Mesothelial cell of epicardium (in vitro differentiated cells): Measurements from ENCODE around the gene OR7A5. TPM values are rescaled to one million over a fixed set of nuclear protein-coding genes. Genes with fewer than 3 reads are reported as not detected.
"Not testable (repeated sequence)": the region's sequence is repeated elsewhere in the genome, so short reads cannot be mapped to it uniquely, and the experiment has no call there.

ENCODE experiments used
- DNase-seq, 2 experiments: peaks; one replicate each; pipeline ENCODE4 v3.0.0; 2021; ENCODE audit warnings: low spot score in 2 of 2; ENCODE audit not compliant: unreplicated experiment in 2 of 2
- H3K27ac Mint-ChIP-seq: 2 replicates; pipeline ENCODE4 v1.8.0; 2021; ENCODE audit warnings: mixed read lengths
- H3K27me3 Mint-ChIP-seq: 2 replicates; pipeline ENCODE4 v1.8.0; 2021; ENCODE audit warnings: low read depth, mixed read lengths
- H3K36me3 Mint-ChIP-seq: 2 replicates; pipeline ENCODE4 v1.8.0; 2021; ENCODE audit warnings: mixed read lengths
- H3K4me1 Mint-ChIP-seq: 2 replicates; pipeline ENCODE4 v1.8.0; 2021; ENCODE audit warnings: mixed read lengths
- H3K4me3 Mint-ChIP-seq: 2 replicates; pipeline ENCODE4 v1.8.0; 2021; ENCODE audit warnings: mild to moderate bottlenecking, moderate library complexity, mixed read lengths
- H3K9me3 Mint-ChIP-seq: 2 replicates; pipeline ENCODE4 v1.8.0; 2021; ENCODE audit warnings: mixed read lengths
- total RNA-seq: library from RNA; stranded (reverse); gene quantifications from 3 replicates; pipeline ENCODE4 v1.2.1, GENCODE V29; 2021
- TF ChIP-seq, protein P1 (sequence below): fragments of 200-600 bp; sonication (generic); IDR thresholded peaks from one replicate; pipeline ENCODE4 v1.5.0; 2021; ENCODE audit warnings: antibody characterized with exemption; ENCODE audit not compliant: unreplicated experiment

The OR7A5 gene
- total RNA-seq, 1 donor from 2014 or later, result not detected

DNA sequence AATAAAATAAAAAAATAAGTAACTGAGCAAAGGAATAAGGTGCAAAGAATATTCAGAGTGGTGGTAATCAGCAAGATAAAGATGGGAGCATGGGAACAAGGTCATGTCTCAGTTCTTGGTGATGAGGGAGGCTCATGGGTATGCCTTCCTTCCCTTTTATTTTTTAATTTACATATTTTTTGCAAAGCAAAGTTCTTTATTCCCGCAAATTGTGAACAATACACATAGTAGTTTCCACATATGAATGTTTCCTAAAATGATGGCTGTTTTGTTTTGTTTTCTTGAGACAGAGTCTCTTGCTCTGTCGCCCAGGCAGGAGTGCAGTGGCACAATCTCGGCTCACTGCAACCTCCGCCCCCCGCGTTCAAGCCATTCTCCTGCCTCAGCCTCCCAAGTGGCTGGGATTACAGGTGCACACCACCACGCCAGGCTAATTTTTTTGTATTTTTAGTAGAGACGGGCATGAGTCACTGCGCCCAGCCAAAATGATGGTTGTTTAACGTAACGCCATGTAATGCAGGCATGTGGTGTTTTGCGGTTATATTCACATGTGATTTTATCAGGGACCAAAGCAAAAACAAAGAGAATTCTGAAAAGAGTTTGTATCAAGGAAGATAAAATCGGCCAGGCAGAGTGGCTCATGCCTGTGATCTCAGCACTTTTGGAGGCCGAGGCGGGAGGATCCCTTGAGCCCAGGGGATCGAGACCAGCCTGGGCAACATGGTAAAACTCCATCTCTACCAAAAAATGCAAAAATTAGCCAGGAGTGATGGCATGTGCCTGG, 52.2 kb downstream of the OR7A5 start:
- Mint-ChIP-seq H3K27ac (no peak overlapping the region), H3K4me3 (no peak overlapping the region), H3K27me3 (no peaks in the 10 kb centered on the region), H3K36me3 (no peaks in the 10 kb centered on the region), H3K4me1 (no peaks in the 10 kb centered on the region), H3K9me3 (peaks cover 11% of the 10 kb centered on the region)
- TF ChIP-seq, protein P1, sequence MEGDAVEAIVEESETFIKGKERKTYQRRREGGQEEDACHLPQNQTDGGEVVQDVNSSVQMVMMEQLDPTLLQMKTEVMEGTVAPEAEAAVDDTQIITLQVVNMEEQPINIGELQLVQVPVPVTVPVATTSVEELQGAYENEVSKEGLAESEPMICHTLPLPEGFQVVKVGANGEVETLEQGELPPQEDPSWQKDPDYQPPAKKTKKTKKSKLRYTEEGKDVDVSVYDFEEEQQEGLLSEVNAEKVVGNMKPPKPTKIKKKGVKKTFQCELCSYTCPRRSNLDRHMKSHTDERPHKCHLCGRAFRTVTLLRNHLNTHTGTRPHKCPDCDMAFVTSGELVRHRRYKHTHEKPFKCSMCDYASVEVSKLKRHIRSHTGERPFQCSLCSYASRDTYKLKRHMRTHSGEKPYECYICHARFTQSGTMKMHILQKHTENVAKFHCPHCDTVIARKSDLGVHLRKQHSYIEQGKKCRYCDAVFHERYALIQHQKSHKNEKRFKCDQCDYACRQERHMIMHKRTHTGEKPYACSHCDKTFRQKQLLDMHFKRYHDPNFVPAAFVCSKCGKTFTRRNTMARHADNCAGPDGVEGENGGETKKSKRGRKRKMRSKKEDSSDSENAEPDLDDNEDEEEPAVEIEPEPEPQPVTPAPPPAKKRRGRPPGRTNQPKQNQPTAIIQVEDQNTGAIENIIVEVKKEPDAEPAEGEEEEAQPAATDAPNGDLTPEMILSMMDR, result no peak
- no peak for DNase-seq

- not testable (repeated sequence) for DNase-seq, H3K27ac Mint-ChIP-seq
- H3K9me3 Mint-ChIP-seq, result peaks cover 11% of the 10 kb centered on the region
Measured at GRCh38 chr19:14781713-14782536, 53.1 kb downstream of the OR7A5 start.

DNA sequence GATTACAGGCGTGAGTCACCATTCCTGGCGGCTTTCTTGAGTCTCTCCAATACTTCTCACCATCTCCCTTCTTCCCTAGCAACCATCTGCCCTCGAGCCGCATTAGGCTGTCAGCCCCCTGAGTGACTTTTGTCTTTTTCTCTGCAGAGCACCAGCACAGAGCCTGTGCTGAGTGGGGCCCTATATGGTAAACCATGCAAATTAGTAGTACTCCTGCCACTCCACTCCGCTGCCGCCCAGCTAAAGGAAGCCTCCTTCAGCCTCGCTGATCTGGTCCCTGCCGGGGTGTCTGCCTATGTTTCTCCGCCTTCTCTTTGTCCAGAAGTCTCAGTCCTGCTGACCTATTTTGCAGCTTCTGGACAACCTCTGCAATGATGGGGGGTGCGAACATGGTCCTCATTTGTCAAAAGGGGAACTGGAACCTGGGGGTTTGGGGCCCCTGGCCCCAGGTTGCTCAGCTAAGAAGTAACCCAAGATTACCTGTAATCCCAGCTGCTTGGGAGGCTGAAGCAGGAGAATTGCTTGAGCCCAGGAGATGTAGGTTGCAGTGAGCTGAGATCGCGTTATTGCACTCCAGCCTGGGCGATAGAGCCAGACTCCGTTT, 54.3 kb downstream of the OR7A5 start:
- not testable (repeated sequence) for H3K27ac Mint-ChIP-seq, H3K4me3 Mint-ChIP-seq, H3K4me1 Mint-ChIP-seq, H3K36me3 Mint-ChIP-seq, DNase-seq
- peaks cover 11% of the 10 kb centered on the region for H3K9me3 Mint-ChIP-seq
- H3K27me3 Mint-ChIP-seq, result peaks cover 16% of the 10 kb centered on the region

More at GRCh38 chr19:14781713-14782536, 53.1 kb downstream of the OR7A5 start:
- not testable (repeated sequence) for H3K4me1 Mint-ChIP-seq, H3K4me3 Mint-ChIP-seq, H3K36me3 Mint-ChIP-seq, H3K27me3 Mint-ChIP-seq

GRCh38 chr19:14779151-14779550, 55.8 kb downstream of the OR7A5 start:
- Mint-ChIP-seq H3K9me3 (peaks cover 8% of the 10 kb centered on the region), H3K36me3 (no peaks in the 10 kb centered on the region), H3K27me3 (peaks cover 21% of the 10 kb centered on the region), H3K4me1 (no peaks in the 10 kb centered on the region), H3K4me3 (no peak overlapping the region), H3K27ac (no peak overlapping the region)
- TF ChIP-seq, protein P1, result no peak
- DNase-seq, result no peak

GRCh38 chr19:14778110-14778845, 56.7 kb downstream of the OR7A5 start, which contains the start of gene ADGRE2:
Gene ADGRE2, minus strand, starts transcription at chr19:14778560. Its CDS starts 1,804 bp downstream, at chr19:14776756.
- H3K27me3 Mint-ChIP-seq, result peaks cover 21% of the 10 kb centered on the region
- not testable (repeated sequence) for H3K9me3 Mint-ChIP-seq, H3K27ac Mint-ChIP-seq, H3K36me3 Mint-ChIP-seq, H3K4me1 Mint-ChIP-seq, DNase-seq, H3K4me3 Mint-ChIP-seq

DNA sequence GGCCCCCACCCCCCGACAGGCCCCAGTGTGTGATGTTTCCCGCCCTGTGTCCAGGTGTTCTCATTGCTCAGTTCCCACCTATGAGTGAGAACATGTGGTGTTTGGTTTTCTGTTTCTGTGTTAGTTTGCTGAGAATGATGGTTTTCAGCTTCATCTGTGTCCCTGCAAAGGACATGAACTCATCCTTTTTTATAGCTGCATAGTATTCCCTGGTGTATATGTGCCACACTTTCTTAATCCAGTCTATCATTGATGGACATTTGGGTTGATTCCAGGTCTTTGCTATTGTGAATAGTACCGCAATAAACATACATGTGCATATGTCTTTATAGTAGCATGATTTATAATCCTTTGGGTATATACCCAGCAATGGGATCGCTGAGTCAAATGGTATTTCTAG, 57.3 kb downstream of the OR7A5 start:
- H3K27ac Mint-ChIP-seq, result not testable (repeated sequence)
- H3K27me3 Mint-ChIP-seq, result peaks cover 21% of the 10 kb centered on the region

More for the DNA sequence above, 57.3 kb downstream of the OR7A5 start:
- not testable (repeated sequence) for H3K36me3 Mint-ChIP-seq, H3K4me1 Mint-ChIP-seq, H3K4me3 Mint-ChIP-seq, DNase-seq, H3K9me3 Mint-ChIP-seq

Other genes with a start within 250 kb of the OR7A5 start
- gene ADGRE3, start 160.3 kb downstream of the OR7A5 start, total RNA-seq, result not detected in 3 replicates
- 29.6 to 34.1 TPM (median 33.6 TPM) in 3 replicates for gene ZNF333, start 145.1 kb downstream of the OR7A5 start, total RNA-seq
- 0.35 to 0.45 TPM in 2 of 3 replicates, not detected in the other for gene ADGRE2, start 56.6 kb downstream of the OR7A5 start, total RNA-seq
- gene OR7C1, start within 50 bp of the OR7A5 start, total RNA-seq, result not detected in 3 replicates
- not detected in 3 replicates for gene OR7A10, start 13.7 kb upstream of the OR7A5 start, total RNA-seq
- not detected in 3 replicates for gene OR7A17, start 50.9 kb upstream of the OR7A5 start, total RNA-seq
- not detected in 3 replicates for gene OR7C2, start 106.3 kb upstream of the OR7A5 start, total RNA-seq
- 0.38 to 1.1 TPM (median 0.42 TPM) in 3 replicates for gene SLC1A6, start 144.7 kb upstream of the OR7A5 start, total RNA-seq
- gene CASP14, start 214.3 kb upstream of the OR7A5 start, total RNA-seq, result not detected in 3 replicates
- not detected in 3 replicates for gene OR1I1, start 247.0 kb upstream of the OR7A5 start, total RNA-seq